ENCODE data around the gene SP100. TPM values are rescaled to one million over a fixed set of nuclear protein-coding genes. Genes with fewer than 3 reads are reported as not detected.

Gene SP100
- total and polyA plus RNA-seq, 8 donors = 24.6 to 66.8 (median 37.2) TPM

- Histone ChIP-seq H3K4me3 (no peak overlapping the region), H3K4me1 (no peaks in the 10 kb centered on the region), H3K9me3 (no peaks in the 10 kb centered on the region), H3K36me3 (no peaks in the 10 kb centered on the region), H3K27ac (no peak overlapping the region), H3K27me3 (no peaks in the 10 kb centered on the region)
- DNase-seq (no peak), FAIRE-seq (no peak), ATAC-seq (no peak)
- 84 to 92% methylated on average over 1 of the region's 1 CpG for WGBS, 2 donors
- TF ChIP-seq, protein P1, sequence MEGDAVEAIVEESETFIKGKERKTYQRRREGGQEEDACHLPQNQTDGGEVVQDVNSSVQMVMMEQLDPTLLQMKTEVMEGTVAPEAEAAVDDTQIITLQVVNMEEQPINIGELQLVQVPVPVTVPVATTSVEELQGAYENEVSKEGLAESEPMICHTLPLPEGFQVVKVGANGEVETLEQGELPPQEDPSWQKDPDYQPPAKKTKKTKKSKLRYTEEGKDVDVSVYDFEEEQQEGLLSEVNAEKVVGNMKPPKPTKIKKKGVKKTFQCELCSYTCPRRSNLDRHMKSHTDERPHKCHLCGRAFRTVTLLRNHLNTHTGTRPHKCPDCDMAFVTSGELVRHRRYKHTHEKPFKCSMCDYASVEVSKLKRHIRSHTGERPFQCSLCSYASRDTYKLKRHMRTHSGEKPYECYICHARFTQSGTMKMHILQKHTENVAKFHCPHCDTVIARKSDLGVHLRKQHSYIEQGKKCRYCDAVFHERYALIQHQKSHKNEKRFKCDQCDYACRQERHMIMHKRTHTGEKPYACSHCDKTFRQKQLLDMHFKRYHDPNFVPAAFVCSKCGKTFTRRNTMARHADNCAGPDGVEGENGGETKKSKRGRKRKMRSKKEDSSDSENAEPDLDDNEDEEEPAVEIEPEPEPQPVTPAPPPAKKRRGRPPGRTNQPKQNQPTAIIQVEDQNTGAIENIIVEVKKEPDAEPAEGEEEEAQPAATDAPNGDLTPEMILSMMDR (IDR thresholded peaks at IDR 0.05) = no peak
- intact Hi-C loops (cut with DNase I) = no loop called here
Observed at GRCh38 chr2:230570987-230571386, 155.0 kb downstream of the SP100 start.

- 65 to 70% methylated on average over 9 of the region's 9 CpGs for WGBS, 2 donors
- ATAC-seq = no peak
Observed at GRCh38 chr2:230575642-230576324, 159.8 kb downstream of the SP100 start.

DNA sequence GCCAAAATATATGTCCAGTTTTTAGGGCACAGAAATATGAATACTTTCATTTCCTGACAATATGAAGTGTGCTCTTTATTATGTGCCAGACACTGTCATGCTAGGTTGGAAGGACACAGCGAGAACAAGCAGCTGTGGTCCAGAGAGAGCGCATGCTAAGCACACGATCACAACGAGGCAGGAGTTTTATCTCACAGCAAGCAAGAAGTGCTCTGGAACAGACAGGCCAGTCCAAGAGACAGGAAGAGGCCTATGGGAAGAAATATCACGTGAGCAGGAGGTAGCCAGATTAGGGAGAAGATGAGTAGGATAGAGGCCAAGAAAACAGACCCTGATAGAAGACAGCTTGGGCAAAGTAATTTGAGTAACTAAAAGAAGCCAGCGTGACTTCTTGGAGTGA is 161.1 kb downstream of the SP100 start:
- no peaks in the 10 kb centered on the region for H3K9me3 ChIP-seq
- ATAC-seq = no peak
- H3K4me3 ChIP-seq = no peak overlapping the region
- H3K27ac ChIP-seq = no peak overlapping the region
- no peaks in the 10 kb centered on the region for H3K27me3 ChIP-seq
- H3K4me1 ChIP-seq = no peaks in the 10 kb centered on the region
- DNase-seq = no peak
- no peak for FAIRE-seq
- TF ChIP-seq, protein P1 (IDR thresholded peaks at IDR 0.05) = no peak
- no peaks in the 10 kb centered on the region for H3K36me3 ChIP-seq
- 36 to 44% methylated on average over 6 of the region's 6 CpGs for WGBS, 2 donors
- intact Hi-C loops (cut with DNase I) = no loop called here

More at GRCh38 chr2:230575642-230576324, 159.8 kb downstream of the SP100 start:
- TF ChIP-seq, protein P1 (IDR thresholded peaks at IDR 0.05) = no peak
- Histone ChIP-seq H3K27me3 (no peaks in the 10 kb centered on the region), H3K4me3 (no peak overlapping the region), H3K9me3 (no peaks in the 10 kb centered on the region), H3K4me1 (no peaks in the 10 kb centered on the region), H3K36me3 (no peaks in the 10 kb centered on the region), H3K27ac (no peak overlapping the region)
- FAIRE-seq = no peak
- DNase-seq = no peak
- intact Hi-C loops (cut with DNase I) = no loop called here

DNA sequence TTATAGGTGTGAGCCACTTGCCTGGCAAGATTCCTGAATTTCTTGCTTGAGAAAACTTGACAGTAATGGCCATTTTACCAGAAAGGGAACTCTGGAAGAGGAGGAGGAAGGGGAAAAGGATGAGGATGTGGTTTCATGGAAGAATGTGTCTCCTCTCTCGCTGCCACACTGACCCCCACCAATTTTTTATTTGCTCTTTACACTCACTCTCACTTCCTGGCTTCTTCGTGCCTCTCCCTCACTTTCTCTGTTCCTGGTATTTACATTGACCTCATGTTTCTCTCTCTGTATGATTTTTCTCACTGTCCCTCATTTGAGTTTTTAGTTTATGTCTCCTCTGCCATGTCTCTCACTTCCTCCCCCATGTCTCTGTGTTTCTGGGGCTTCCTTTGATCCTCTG is 162.1 kb downstream of the SP100 start:
- TF ChIP-seq, protein P1 (IDR thresholded peaks at IDR 0.05) = no peak
- FAIRE-seq = no peak
- Histone ChIP-seq H3K9me3 (no peaks in the 10 kb centered on the region), H3K27ac (no peak overlapping the region), H3K4me3 (no peak overlapping the region), H3K36me3 (no peaks in the 10 kb centered on the region), H3K4me1 (no peaks in the 10 kb centered on the region), H3K27me3 (no peaks in the 10 kb centered on the region)
- intact Hi-C loops (cut with DNase I) = no loop called here
- ATAC-seq = no peak
- 15 to 18% methylated on average over 2 of the region's 2 CpGs for whole genome bisulfite sequencing, 2 donors
- no peak for DNase-seq

- no peak overlapping the region for H3K27ac ChIP-seq
- no peak for FAIRE-seq
- H3K9me3 ChIP-seq = no peaks in the 10 kb centered on the region
- no peak for DNase-seq
- no peak overlapping the region for H3K4me3 ChIP-seq
- intact Hi-C loops (cut with DNase I) = no loop called here
- H3K4me1 ChIP-seq = no peaks in the 10 kb centered on the region
- ATAC-seq = no peak
- WGBS, 2 donors = 76 to 82% methylated on average over 5 of the region's 5 CpGs
- no peaks in the 10 kb centered on the region for H3K27me3 ChIP-seq
- TF ChIP-seq, protein P1 (IDR thresholded peaks at IDR 0.05) = no peak
- H3K36me3 ChIP-seq = no peaks in the 10 kb centered on the region
Observed at GRCh38 chr2:230582851-230583283, 166.9 kb downstream of the SP100 start.
